ENCODE measurements around the gene PAGE2. TPM values are rescaled to one million over a fixed set of nuclear protein-coding genes. Genes with fewer than 3 reads are reported as not detected.
A peak's percentile ranks its signal among the peaks of the same experiment; 100 is the strongest.
"Not testable (repeated sequence)": the region's sequence is repeated elsewhere in the genome, so short reads cannot be mapped to it uniquely, and the experiment has no call there.

Gene PAGE2, protein sequence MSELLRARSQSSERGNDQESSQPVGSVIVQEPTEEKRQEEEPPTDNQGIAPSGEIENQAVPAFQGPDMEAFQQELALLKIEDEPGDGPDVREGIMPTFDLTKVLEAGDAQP
- polyA plus RNA-seq (ENCODE audit: insufficient read length in 3 of 3) = under 1 TPM in 1 of 3 donors, not detected in 2; 0.36 TPM
- long read RNA-seq, donor 1 = 0 reads
- long read RNA-seq, donor 2 = 0 reads
- long read RNA-seq, donor 3 = 0 reads
- long read RNA-seq, donor 4 = 0 reads
- long read RNA-seq, donor 5 = 0 reads
- long read RNA-seq, donor 6 = 0 reads
- long read RNA-seq, donor 7 = 0 reads
- long read RNA-seq, donor 8 = 0 reads
- long read RNA-seq, donor 9 = 0 reads
- long read RNA-seq, donor 10 = 0 reads
- long read RNA-seq, donor 11 = 0 reads
- long read RNA-seq, donor 12 = 0 reads
- long read RNA-seq, donor 13 = 0 reads
- long read RNA-seq, donor 14 = 0 reads
- long read RNA-seq, donor 15 = 0 reads
- long read RNA-seq, donor 16 = 0 reads

DNA sequence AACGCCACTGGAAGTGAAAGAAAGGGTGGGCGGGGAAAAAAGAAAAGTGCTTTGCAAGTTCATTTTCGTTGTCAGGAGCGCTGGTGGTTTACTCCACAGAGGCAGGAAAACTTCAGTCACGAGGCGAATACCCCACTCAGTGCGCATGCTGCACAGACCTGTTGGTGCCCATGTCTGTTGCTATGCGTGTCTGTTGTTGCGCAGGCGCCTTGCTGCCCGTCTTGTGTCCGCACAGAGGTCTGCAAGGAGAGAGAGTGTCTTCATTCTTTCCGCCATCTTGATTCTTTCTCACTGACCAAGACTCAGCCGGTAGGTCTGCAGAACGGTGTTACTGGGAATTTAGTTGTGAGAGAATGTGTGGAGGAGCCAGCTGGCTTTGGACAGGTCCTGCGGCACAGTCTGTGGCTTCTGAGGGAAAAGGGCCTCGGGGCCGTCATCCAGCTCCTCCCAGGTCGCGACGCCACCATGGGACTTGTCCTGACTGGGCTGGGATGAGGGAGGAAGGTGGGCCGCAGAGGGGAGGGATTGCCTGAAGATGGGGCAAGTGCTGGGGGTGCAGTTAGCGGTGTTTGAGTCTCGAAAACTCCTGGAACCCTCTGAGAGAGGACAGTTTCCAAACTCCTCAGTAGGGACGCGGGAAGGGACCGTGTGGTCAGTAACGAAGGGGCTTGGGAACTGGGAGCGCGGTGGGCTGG is at the start of gene PAGE2:
Gene PAGE2 (plus strand): TSS at position 224 of the 695 bp plus-strand sequence. CDS start 1,003 bp downstream, outside the sequence.
- no peak for DNase-seq (ENCODE audit: extremely low read depth in 1 of 11, low read depth in 9 of 11, low spot score in 4 of 11)

DNA sequence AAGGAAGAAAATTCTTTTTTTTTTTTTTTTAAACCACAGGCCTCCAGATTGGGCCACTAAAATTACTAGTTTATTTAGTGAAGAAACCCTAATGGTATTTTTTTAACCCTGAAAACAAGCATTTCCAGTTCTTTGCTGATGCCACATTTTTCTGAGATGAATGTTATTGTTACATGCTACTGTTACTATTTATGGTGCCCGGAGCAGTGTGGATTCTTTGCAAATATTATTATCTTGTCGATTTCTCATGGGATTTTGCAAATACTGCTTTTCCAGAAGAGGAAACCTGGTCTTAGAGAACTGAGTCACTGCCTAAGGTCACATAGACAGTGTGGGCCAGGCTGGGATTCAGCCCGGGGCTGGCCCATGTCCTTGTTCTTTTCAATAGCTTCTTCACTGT is 49.3 kb upstream of the PAGE2 start:
- DNase-seq (ENCODE audit: extremely low read depth in 1 of 11, low read depth in 9 of 11, low spot score in 4 of 11) = no peak

DNA sequence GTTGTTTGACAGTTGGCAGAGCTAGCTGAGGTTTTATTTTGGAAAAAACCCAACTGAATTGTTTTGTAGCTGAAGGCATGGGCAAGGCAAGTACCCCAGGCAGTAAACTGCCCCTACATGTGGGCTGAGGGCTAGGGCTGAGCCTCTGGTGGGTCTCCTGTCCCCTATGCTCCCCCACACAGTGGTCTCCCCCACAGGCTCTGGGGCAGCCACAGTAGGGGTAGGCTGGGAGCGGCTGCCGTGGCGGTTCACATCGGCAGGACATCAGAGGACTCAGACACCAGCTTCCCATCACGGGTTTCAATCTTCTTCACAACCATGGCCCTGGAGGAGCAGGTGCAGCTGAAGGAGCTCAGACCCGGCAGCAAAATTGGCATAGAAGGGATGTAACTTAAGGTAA is 47.3 kb upstream of the PAGE2 start:
- DNase-seq (ENCODE audit: extremely low read depth in 1 of 11, low read depth in 9 of 11, low spot score in 4 of 11) = no peak

DNA sequence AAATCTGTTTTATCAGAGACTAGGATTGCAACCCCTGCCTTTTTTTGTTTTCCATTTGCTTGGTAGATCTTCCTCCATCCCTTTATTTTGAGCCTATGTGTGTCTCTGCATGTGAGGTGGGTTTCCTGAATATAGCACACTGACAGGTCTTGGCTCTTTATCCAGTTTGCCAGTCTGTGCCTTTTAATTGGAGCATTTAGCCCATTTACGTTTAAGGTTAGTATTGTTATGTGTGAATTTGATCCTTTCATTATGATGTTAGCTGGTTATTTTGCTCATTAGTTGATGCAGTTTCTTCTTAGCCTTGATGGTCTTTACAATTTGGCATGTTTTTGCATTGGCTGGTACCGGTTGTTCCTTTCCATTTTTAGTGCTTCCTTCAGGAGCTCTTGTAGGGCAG is 38.2 kb upstream of the PAGE2 start:
- DNase-seq (ENCODE audit: extremely low read depth in 1 of 11, low read depth in 9 of 11, low spot score in 4 of 11) = not testable (repeated sequence)

DNA sequence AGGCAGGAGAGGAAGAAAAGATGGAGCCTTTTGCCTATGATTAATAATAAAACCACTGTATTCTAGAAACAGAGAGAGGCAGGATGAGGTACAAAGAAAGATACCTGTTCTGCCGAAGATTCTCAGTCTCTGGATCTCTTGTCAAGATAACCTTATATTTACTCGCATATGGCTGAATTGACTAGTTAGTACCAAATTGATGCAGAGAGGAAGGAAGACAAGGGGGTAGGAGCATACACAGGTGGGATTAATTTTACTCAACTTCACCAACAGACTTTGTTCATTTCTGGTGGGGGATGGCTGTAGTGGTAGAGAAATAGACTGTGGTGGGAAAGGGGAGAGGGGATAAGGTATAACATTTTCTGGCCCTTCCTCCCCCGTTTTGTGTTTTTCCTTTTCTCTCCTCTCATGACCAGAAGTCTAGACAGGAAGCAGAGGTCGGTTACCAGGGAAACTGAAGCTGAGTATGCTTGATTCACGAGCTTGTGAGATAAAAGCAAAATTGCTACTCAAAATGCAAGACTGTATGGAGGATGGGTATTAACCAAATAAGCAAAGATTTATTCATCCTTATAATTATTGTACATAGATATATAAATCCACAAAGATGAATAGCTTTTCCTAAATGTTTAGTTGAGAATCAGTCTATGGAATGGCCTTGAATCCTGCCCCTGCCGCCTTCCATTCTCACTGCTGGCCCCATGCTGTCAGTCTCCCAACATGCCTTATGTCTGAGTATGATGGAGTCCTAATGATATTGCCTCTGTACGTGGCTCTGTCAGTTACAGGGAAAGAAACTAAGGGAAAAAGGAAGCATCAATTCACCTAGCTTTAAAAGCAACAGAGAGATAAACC is 31.8 kb upstream of the PAGE2 start:
- DNase-seq (ENCODE audit: extremely low read depth in 1 of 11, low read depth in 9 of 11, low spot score in 4 of 11) = peak in 1 of 11 donors; percentile 9

DNA sequence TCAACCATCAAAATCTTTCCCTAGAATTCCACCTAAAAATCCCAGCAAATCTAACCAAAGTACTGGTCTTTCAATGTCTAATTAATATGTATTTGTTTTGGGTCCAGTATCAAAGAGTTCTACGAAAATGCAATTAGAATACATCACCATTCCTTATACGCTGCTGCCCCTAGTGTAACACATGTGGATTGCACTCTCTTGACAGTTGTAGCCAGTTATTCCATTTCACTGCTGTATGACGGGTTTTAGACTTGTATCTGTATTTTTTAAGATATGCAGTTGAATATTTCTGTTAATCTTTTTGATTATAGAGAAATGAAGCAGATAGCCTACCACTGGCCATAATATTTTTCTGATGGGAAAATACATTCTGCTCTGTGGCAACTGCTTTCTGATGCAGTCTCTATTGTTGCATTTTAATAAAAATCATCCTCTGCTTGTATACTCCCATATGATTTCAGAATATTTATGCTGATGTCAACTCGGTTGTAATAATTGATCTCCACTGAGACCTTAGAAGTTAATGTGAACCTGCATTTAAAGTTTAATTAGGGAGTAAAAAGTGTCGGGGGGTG is 31.1 kb upstream of the PAGE2 start:
- peak in 2 of 11 donors; percentile 15 to 28 for DNase-seq (ENCODE audit: extremely low read depth in 1 of 11, low read depth in 9 of 11, low spot score in 4 of 11)

DNA sequence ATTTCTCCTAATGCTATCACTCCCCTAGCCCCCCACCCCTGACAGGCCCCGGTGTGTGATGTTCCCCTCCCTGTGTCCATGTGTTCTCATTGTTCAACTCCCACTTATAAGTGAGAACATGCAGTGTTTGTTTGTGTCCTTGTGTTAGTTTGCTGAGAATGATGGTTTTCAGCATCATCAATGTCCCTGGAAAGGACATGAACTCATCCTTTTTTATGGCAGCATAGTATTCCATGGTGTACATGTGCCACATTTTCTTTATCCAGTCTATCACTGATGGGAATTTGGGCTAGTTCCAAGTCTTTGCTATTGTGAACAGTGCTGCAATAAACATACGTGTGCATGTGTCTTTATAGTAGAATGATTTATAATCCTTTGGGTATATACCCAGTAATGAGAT is 21.6 kb upstream of the PAGE2 start:
- DNase-seq (ENCODE audit: extremely low read depth in 1 of 11, low read depth in 9 of 11, low spot score in 4 of 11) = not testable (repeated sequence)

DNA sequence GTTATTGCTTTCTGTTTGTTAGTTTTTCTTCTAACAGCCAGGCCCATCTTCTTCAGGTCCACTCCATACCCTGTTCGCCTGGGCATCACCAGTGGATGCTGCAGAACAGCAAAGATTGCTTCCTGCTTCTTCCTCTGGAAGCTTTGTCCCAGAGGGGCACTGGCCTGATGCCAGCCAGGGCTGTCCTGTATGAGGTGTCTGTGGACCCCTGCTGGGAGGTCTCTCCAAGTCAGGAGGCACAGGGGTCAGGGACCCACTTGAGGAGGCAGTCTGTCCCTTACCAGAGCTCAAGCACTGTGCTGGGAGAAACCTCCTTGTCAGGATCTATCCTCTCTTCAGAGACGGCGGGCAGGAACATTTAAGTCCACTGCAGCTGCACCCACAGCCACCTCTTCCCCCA is 16.5 kb upstream of the PAGE2 start:
- no peak for DNase-seq (ENCODE audit: extremely low read depth in 1 of 11, low read depth in 9 of 11, low spot score in 4 of 11)

DNA sequence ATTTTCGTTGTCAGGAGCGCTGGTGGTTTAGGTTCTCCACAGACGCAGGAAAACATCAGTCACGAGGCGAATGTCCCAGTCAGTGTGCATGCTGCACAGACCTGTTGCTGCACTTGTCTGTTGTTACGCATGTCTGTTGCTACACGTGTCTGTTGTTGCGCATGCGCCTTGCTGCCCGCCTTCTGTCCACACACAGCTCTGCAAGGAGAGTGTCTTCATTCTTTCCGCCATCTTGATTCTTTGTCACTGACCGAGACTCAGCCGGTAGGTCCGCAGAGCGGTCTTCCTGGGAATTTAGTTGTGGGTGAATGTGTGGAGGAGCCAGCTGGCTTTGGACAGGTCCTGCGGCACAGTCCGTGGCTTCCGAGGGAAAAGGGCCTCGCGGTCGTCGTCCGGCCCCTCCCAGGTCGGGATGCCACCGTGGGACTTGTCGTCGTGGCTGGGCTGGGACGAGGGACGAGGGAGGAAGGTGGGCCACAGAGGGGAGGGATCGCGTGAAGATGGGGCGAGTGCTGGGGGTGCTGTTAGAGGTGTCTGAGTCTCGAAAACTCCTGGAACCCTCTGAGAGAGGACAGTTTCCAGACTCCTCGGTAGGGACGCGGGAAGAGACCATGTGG is 13.9 kb upstream of the PAGE2 start, which contains the start of gene PAGE2B:
Gene PAGE2B (plus strand): TSS at position 180 of the 617 bp plus-strand sequence. CDS start 1,012 bp downstream, outside the sequence.
- DNase-seq (ENCODE audit: extremely low read depth in 1 of 11, low read depth in 9 of 11, low spot score in 4 of 11) = no peak

DNA sequence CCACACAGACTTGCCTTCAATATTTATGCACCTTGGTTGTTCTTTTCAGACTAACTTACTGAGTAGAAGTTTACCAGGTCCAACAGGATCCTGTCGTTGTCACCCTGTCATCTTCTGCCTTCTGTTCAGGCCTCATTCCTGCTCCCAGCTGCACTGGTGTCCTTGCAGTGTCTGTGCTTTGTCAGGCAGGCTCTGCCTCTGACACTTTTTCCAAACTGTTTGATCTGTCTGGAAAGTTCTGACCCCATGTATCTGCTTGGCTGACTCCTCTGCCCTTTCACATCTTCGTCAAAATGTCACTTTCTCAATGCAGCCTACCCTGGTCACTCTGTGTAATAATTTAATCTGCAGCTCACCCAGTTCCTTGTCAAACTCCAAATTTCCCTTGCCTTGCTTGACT is 9.9 kb downstream of the PAGE2 start:
- DNase-seq (ENCODE audit: extremely low read depth in 1 of 11, low read depth in 9 of 11, low spot score in 4 of 11) = no peak

DNA sequence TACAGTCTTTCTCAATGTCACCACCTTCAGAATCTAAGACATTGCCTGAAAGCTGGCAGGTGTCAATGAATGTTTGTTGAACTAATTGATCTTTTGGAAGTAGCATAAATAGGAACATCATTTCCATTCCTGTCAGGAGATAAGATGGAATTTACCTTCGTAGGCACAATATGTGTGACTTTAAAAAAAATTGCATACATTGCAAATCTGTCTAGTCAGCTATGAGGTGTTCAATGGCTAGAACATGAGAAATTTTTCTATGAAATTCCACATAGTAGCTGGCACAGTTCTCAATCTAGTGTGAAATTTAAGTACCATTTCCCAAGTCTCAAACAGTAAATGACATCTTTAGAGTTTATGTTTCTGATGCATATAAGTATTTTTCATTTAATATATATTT is 10.3 kb downstream of the PAGE2 start:
- DNase-seq (ENCODE audit: extremely low read depth in 1 of 11, low read depth in 9 of 11, low spot score in 4 of 11) = no peak

DNA sequence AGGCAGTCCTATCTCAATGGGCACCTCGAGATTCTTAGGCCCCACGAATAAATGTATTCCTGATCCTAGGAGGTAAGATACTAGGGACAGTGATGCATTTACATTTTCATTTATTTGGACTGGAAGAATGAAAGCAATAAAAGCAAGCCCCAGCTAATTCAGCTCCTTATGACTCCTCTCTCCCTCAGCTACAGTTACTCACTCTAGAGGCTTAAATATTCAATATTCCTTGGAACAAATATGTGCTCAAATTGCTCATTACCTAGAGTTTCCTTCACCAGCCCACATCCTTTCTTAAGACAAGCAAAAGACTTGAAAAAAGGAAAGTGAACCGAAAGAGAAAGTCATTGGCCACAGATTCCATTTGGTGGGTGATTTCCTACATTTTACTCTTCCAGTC is 13.9 kb downstream of the PAGE2 start:
- DNase-seq (ENCODE audit: extremely low read depth in 1 of 11, low read depth in 9 of 11, low spot score in 4 of 11) = no peak

DNA sequence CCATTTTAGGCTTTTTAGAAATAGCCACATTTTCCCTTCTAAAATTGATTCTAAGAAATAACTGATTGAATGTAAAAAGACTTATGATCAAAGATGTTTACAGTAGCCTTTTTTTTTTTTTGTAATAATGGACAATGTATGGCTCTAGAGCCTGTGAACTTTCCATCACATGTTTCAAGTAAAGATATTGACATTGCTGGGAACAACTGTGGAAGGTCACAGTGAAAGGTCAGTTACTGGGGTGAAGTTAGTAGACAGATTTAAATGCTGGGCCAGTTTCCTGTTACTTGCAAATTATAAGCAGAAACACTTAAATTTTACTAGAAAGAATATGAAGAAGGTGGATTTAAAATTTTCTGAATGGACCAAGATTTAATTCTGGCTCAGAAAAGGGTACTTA is 18.4 kb downstream of the PAGE2 start:
- DNase-seq (ENCODE audit: extremely low read depth in 1 of 11, low read depth in 9 of 11, low spot score in 4 of 11) = no peak

DNA sequence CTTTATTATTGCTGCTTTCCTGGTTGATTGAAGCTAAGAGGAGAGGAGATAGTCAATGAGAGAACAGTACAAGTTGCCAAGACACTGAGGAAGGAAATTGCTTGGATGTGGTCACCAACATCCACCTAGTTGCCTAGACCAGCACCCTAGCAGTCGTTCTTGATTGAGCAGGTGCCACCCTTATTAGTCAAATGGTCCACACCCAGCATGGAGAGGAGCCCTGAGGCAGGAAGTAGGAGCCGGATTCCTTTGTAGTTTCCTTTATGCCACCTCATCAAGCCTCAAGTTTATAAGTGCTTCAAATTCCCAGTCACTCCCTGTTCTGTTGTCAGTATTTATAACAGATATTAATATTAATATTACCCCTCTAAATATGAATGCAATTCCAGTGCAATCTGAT is 19.1 kb downstream of the PAGE2 start:
- no peak for DNase-seq (ENCODE audit: extremely low read depth in 1 of 11, low read depth in 9 of 11, low spot score in 4 of 11)

DNA sequence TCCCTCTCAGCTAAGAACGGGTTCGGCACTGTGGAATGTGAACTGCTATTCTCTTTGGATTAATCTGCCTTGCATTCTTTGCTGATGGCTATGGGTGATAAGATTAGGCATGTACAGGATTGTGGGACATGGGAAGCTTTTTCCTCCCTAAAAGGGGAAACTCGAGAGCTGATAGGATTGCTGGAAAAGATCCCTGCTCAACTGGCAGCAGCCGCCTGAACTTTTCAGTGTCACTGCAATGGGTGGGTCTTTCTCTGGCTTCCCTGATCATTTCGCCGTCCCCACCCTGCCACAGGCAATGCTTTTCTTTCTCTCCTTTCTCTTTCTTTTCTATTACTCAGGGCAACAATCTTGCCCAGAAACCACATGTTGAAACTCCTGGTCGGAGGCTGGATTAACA is 20.5 kb downstream of the PAGE2 start:
- no peak for DNase-seq (ENCODE audit: extremely low read depth in 1 of 11, low read depth in 9 of 11, low spot score in 4 of 11)

DNA sequence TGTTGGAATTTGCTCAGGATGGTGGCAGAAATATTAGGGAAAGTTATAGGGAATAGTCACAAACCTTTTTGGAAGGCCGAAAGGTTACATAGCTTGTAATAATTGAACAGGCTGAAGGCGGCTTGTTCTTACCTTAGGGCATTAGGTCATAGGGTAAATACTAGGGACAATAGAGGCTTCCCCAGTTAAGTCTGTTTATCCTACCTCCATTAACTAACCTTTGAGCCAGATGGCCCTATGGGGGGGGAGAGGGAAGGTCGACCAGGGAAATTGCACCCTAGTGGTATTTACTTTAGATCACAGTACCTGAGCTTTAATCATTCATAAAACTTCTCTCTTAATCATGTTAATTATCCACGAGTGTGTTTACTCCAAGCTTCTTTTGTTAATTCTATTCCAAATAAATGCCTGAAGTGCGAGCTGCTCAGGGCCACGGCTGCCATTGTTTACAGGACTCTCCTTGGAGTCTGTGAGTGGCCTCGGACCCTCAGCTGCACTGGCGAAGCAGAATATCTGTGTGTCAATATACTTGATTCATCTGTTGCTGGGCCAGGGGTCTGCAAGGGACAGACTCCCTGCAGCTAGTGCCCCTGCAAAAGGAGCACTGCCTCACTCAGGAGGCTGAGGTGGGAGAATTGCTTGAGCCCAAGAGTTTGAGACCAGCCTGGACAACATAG is 22.9 kb downstream of the PAGE2 start:
- DNase-seq (ENCODE audit: extremely low read depth in 1 of 11, low read depth in 9 of 11, low spot score in 4 of 11) = no peak

DNA sequence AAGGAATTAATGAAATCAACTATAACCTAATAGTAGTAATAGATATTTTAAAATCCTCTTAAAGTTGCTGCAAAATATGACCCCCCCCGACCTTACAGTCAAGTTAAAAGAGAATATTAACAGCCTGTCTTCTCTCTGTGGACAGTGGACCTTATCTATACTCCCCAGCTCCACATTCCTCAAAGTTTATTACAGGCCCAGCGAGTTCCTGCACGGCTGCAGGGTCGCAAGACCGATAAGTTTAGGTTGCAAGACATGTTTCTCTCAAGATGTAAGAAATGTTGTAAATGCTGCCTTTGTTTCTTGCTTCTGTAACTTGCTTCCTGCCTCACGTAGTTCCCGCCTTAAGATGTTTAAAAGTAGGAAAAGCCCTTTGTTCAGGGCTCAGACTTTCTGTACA is 27.8 kb downstream of the PAGE2 start:
- DNase-seq (ENCODE audit: extremely low read depth in 1 of 11, low read depth in 9 of 11, low spot score in 4 of 11) = not testable (repeated sequence)

DNA sequence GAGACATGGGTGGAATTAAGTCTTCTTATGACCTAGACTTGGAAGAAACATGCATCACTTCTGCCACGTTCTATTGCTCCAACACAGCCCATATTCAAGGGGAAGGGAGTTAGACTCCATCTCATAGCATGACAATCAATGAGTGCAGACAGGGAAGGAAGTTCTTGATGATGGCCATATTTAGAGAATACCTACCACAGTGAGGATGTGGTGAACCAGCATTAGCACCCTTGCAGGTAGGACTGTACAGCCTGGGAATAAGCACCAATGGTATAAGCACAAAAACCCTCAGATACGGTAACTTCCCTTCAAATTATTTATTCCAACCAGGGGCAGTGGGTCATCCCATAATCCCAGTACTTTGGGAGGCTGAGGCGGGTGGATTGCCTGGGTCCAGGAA is 29.8 kb downstream of the PAGE2 start:
- no peak for DNase-seq (ENCODE audit: extremely low read depth in 1 of 11, low read depth in 9 of 11, low spot score in 4 of 11)
